HepG2 (cell line): ENCODE measurements around the gene SLC22A31. TPM values are rescaled to one million over a fixed set of nuclear protein-coding genes. Genes with fewer than 3 reads are reported as not detected.
A peak's percentile ranks its signal among the peaks of the same experiment; 100 is the strongest.

Experiments used
- CHD4 ChIP-seq: fragments of 200-600 bp; sonication (generic); IDR thresholded peaks from 2 replicates; pipeline ENCODE4 v1.7.0; 2017; ENCODE audit warnings: mild to moderate bottlenecking, low read length, borderline replicate concordance
- ESRRA ChIP-seq: sonication (generic); formaldehyde crosslinking; IDR thresholded peaks from 2 replicates; pipeline ENCODE4 v1.5.1; 2020; ENCODE audit warnings: mild to moderate bottlenecking, low read depth, missing genetic modification reagents
- FOXC1 ChIP-seq: sonication (generic); formaldehyde crosslinking; IDR thresholded peaks from 2 replicates; pipeline ENCODE4 v1.8.0; 2022; ENCODE audit warnings: mild to moderate bottlenecking, missing genetic modification reagents, borderline replicate concordance
- FOXO1 ChIP-seq: sonication (generic); formaldehyde crosslinking; IDR thresholded peaks from 2 replicates; pipeline ENCODE4 v1.4.0; 2020; ENCODE audit warnings: missing genetic modification reagents
- MAFK ChIP-seq, 2 experiments: IDR thresholded peaks in 1 of 2; conservative IDR thresholded peaks in 1 of 2; 2 replicates each; pipeline ENCODE4 v1.6.1; 2011; ENCODE audit warnings: improper control_type of control experiment in 2 of 2, low read length in 2 of 2
- MYNN ChIP-seq: sonication (generic); formaldehyde crosslinking; IDR thresholded peaks from 2 replicates; pipeline ENCODE4 v1.4.0; 2020; ENCODE audit warnings: mild to moderate bottlenecking, low read depth, missing genetic modification reagents
- NCOA2 ChIP-seq: sonication (generic); formaldehyde crosslinking; IDR thresholded peaks from 2 replicates; pipeline ENCODE4 v1.8.0; 2022; ENCODE audit warnings: inconsistent platforms
- PRMT3 ChIP-seq: sonication (generic); formaldehyde crosslinking; IDR thresholded peaks from 2 replicates; pipeline ENCODE4 v1.8.1; 2022; ENCODE audit warnings: low read depth, mild to moderate bottlenecking, moderate library complexity, missing genetic modification reagents, borderline replicate concordance
- RAD51 ChIP-seq: fragments of 450-650 bp; IDR thresholded peaks from 2 replicates; pipeline ENCODE4 v1.6.1; 2016; ENCODE audit warnings: borderline replicate concordance
- RFX3 ChIP-seq: IDR thresholded peaks from 2 replicates; pipeline ENCODE4 v1.6.1; 2016; ENCODE audit warnings: missing biosample characterization, missing genetic modification reagents
- RXRA ChIP-seq: sonication (generic); formaldehyde crosslinking; IDR thresholded peaks from 2 replicates; pipeline ENCODE4 v1.5.1; 2020; ENCODE audit warnings: missing genetic modification reagents
- SP2 ChIP-seq: sonication (generic); formaldehyde crosslinking; IDR thresholded peaks from 2 replicates; pipeline ENCODE4 v1.5.1; 2020; ENCODE audit warnings: mild to moderate bottlenecking, missing genetic modification reagents
- STAG1 ChIP-seq: sonication (generic); formaldehyde crosslinking; IDR thresholded peaks from 2 replicates; pipeline ENCODE4 v1.4.0; 2020; ENCODE audit warnings: missing genetic modification reagents
- U2AF1 ChIP-seq: fragments of 200-400 bp; formaldehyde crosslinking; optimal IDR thresholded peaks from 2 replicates; pipeline ENCODE3; 2017; ENCODE audit warnings: mild to moderate bottlenecking, low read depth, low read length
- USF2 ChIP-seq, 2 experiments: sonication (generic) in 1 of 2; formaldehyde crosslinking in 1 of 2; IDR thresholded peaks; 2 replicates each; pipeline versions ENCODE4 v1.5.1 to v1.6.1; 2011 to 2020; ENCODE audit warnings: borderline replicate concordance in 1 of 2, low read depth in 1 of 2, low read length in 1 of 2, mild to moderate bottlenecking in 1 of 2, missing genetic modification reagents in 1 of 2, moderate library complexity in 1 of 2
- ZBTB8A ChIP-seq: sonication (generic); formaldehyde crosslinking; IDR thresholded peaks from 2 replicates; pipeline ENCODE4 v1.4.0; 2020; ENCODE audit warnings: mild to moderate bottlenecking, low read depth, missing genetic modification reagents, borderline replicate concordance
- ZMAT5 ChIP-seq: sonication (generic); formaldehyde crosslinking; IDR thresholded peaks from 2 replicates; pipeline ENCODE4 v1.5.0; 2020; ENCODE audit warnings: mild to moderate bottlenecking, low read depth, missing genetic modification reagents, borderline replicate concordance
- ZNF468 ChIP-seq: sonication (generic); formaldehyde crosslinking; IDR thresholded peaks from 2 replicates; pipeline ENCODE4 v1.8.0; 2022; ENCODE audit warnings: mild to moderate bottlenecking, moderate library complexity, missing genetic modification reagents
- polyA plus RNA-seq, 8 experiments: library from polyadenylated mRNA; depleted of rRNA in 3 of 8; stranded (reverse) in 7 of 8; unstranded in 1 of 8; fragments of >200 nt; fragmentation: Illumina TruSeq in 4 of 8; extraction: Trizol in 4 of 8; gene quantifications; 2 replicates each; pipeline versions ENCODE4 v1.2.1 to v1.2.3, GENCODE V29; 2011 to 2016; ENCODE audit warnings: low read depth in 4 of 8, missing spikeins in 1 of 8, mixed read lengths in 1 of 8; ENCODE audit not compliant: insufficient read depth in 1 of 8
- total RNA-seq, 5 experiments: library from RNA; depleted of rRNA; stranded (reverse); fragments of >200 nt; fragmentation: Illumina TruSeq; extraction: Trizol; gene quantifications; 2 replicates each; pipeline ENCODE4 v1.2.3, GENCODE V29; 2016; ENCODE audit warnings: low read depth in 1 of 5
- TF ChIP-seq, protein P1 (sequence below): sonication (generic); formaldehyde crosslinking; IDR thresholded peaks from 2 replicates; pipeline ENCODE4 v1.8.0; 2022; ENCODE audit warnings: missing genetic modification reagents, mild to moderate bottlenecking, inconsistent platforms, borderline replicate concordance
- TF ChIP-seq, protein P2 (sequence below): sonication (generic); formaldehyde crosslinking; IDR thresholded peaks from 2 replicates; pipeline ENCODE4 v1.4.0; 2020; ENCODE audit warnings: mild to moderate bottlenecking, low read depth, missing genetic modification reagents
- TF ChIP-seq, protein P3 (sequence below): sonication (generic); formaldehyde crosslinking; IDR thresholded peaks from 2 replicates; pipeline ENCODE4 v1.4.0; 2020; ENCODE audit warnings: mild to moderate bottlenecking, missing genetic modification reagents
- TF ChIP-seq, protein P4 (sequence below): sonication (generic); formaldehyde crosslinking; IDR thresholded peaks from 2 replicates; pipeline ENCODE4 v1.5.0; 2020; ENCODE audit warnings: missing genetic modification reagents

SLC22A31 gene
- total and polyA plus RNA-seq, 2 of the 13 experiments (the other 11 are each of a cell fraction or from before 2014, with no cell fraction given), result 67.3 to 83.3 TPM

DNA sequence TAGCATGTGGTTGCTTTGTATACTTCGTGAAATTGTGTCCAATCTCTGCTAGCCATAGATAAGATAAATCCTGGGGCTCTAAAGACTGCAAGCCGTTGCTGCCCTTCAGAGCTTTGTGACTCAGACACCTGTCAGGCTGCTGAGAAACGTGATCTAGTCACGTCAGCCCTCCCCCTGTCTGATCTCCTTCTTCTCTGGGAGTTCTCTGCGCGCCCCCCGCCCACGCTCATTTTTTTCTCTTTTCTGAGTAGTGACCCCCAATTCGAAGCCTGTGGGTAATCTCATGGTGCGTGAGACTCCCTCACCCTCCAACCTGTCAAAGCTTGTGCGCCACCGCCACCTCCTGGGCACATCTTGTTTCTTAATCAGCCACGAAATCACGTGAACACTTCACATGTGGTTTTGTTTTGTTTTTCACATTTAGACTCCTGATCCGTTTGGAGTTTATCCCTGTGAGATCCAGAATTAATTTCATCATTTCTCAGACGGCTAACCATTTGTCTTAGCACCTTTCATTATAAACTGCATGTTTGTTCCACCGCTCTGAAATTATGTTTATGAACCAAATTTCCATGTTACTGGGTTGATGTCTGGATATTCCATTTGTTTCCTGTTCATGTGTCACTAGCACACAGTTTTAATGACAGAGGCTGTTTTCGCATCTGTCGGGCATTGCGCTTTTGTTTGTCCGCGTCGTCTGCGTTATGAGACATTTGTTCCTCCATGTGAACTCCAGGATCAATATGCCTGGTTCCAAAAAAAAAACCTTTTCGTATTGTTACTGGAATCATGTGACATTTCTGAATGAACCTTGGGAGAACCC, 16.2 kb upstream of the SLC22A31 start (continued):
- TF ChIP-seq STAG1 (CRISPR knock-in tag) (peak; percentile 96), SP2 (CRISPR knock-in tag) (no peak), RXRA (no peak), RFX3 (CRISPR knock-in tag) (no peak), FOXO1 (peak; percentile 56; the same call in 1 of the 2 replicates), USF2 (IDR thresholded peaks at IDR 0.05; ENCODE audit: low read depth, low read length) (peak; percentile 82), USF2 (CRISPR knock-in tag; IDR thresholded peaks at IDR 0.05; ENCODE audit: borderline replicate concordance) (peak; percentile 89; the same call in 1 of the 2 replicates), ESRRA (CRISPR knock-in tag) (0 out of 2 replicates have a peak, but pooled peaks have one; percentile 23), RAD51 (peak; percentile 58), MYNN (CRISPR knock-in tag) (no peak), PRMT3 (no peak), ZBTB8A (CRISPR knock-in tag) (no peak), ZNF468 (no peak), NCOA2 (CRISPR knock-in tag) (no peak), U2AF1 (no peak), FOXC1 (CRISPR knock-in tag) (no peak), MAFK (conservative IDR thresholded peaks at IDR 0.05 in 1 of 2, IDR thresholded peaks at IDR 0.05 in 1 of 2; ENCODE audit: low read length in 2 of 2) (no peak), ZMAT5 (no peak), CHD4 (no peak)
- TF ChIP-seq, protein P1, sequence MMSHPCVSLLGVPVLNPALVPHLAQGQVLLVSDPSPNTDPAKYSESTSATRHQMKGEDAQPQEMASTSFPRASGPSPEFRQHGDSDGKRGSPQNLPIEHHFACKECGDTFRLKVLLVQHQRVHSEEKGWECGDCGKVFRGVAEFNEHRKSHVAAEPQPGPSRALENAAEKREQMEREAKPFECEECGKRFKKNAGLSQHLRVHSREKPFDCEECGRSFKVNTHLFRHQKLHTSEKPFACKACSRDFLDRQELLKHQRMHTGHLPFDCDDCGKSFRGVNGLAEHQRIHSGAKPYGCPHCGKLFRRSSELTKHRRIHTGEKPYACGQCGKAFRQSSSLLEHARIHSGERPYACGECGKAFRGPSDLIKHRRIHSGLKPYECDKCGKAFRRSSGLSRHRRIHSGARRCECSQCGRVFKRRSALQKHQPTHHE (CRISPR knock-in tag), result no peak
- TF ChIP-seq, protein P2, sequence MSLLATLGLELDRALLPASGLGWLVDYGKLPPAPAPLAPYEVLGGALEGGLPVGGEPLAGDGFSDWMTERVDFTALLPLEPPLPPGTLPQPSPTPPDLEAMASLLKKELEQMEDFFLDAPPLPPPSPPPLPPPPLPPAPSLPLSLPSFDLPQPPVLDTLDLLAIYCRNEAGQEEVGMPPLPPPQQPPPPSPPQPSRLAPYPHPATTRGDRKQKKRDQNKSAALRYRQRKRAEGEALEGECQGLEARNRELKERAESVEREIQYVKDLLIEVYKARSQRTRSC (CRISPR knock-in tag), result no peak
- TF ChIP-seq, protein P3, sequence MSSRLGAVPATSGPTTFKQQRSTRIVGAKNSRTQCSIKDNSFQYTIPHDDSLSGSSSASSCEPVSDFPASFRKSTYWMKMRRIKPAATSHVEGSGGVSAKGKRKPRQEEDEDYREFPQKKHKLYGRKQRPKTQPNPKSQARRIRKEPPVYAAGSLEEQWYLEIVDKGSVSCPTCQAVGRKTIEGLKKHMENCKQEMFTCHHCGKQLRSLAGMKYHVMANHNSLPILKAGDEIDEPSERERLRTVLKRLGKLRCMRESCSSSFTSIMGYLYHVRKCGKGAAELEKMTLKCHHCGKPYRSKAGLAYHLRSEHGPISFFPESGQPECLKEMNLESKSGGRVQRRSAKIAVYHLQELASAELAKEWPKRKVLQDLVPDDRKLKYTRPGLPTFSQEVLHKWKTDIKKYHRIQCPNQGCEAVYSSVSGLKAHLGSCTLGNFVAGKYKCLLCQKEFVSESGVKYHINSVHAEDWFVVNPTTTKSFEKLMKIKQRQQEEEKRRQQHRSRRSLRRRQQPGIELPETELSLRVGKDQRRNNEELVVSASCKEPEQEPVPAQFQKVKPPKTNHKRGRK, result no peak
- TF ChIP-seq, protein P4, sequence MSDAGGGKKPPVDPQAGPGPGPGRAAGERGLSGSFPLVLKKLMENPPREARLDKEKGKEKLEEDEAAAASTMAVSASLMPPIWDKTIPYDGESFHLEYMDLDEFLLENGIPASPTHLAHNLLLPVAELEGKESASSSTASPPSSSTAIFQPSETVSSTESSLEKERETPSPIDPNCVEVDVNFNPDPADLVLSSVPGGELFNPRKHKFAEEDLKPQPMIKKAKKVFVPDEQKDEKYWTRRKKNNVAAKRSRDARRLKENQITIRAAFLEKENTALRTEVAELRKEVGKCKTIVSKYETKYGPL (CRISPR knock-in tag), result no peak
